HK-2 (cell line): ENCODE measurements around the gene PPP1R15B.
"Not testable (repeated sequence)": the region's sequence is repeated elsewhere in the genome, so short reads cannot be mapped to it uniquely, and the experiment has no call there.

Source experiments
- DNase-seq: peaks from one replicate; pipeline ENCODE4 v3.0.0-alpha.2; 2018; ENCODE audit not compliant: unreplicated experiment

PPP1R15B gene

DNA sequence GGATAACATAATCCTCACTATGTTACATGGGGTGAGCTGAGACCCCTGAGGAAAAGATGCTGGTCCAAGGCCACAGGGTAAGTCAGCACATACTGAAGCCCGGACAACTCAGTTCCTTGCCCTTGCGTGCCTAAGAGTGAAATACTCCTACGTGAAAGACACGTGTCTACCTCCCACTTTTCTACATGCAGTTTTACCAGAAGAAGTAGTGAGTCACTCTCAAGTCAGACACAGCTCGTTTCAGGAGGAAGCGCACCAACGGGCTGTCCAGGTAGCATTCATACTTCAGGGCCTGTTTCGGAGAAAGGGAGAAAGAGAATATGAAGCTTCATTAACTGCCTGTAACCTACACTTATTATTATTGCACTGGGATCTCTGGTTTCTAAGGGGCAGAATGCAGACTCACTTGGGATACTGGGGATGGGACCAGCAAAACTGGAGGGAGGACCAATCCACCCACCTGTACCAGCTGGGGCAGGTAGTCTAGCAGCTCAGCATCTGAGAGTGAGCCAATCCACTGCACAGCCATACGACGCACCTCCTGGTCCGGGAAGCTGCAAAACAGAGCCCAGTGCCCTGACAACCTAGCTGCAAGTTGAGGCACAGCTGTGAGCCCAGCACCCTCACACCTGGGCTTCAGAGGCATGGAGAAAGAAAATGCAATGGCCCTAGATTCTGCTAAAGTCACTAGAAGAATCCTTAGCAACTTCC lies 32.4 kb upstream of the PPP1R15B start:
- no peak for DNase-seq

GRCh38 chr1:204443260-204443619 lies 31.6 kb upstream of the PPP1R15B start:
- no peak for DNase-seq

- DNase-seq = no peak
Observed at GRCh38 chr1:204442376-204443259, 31.0 kb upstream of the PPP1R15B start.

GRCh38 chr1:204441558-204441957 lies 29.9 kb upstream of the PPP1R15B start:
- no peak for DNase-seq

DNA sequence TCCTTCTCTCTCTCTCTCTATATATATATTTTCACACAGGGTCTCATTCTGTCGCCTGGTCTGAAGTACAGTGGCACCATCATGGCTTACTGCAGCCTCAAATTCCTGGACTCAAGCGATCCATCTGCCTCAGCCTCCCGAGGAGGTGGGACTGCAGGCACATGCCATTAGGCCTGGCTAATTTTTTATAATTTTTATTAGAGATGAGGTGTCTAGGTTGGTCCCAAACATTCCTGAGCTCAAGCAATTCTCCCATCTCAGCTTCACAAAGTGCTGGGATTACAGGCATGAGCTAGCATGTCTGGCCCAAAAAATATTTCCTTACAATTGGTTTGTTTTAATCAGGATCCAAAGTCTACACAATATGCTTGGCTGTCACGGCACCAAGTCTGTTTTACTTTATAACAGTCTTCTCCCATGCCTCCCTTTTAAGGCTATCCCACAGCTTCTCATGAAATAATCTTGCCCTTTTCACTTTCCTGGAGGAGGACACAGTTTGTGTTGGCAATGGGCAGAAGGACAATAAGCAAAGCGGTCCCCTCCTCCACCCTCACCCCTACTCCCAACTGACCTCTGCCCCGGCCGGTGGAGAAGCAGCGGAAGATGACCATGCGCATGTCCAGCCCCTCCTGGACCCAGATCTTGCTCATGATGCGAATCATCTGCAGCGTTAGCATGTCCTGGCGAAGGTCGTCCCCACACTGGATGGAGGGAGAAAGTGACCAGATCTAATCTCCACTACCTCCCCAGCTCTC lies 28.2 kb upstream of the PPP1R15B start:
- no peak for DNase-seq

GRCh38 chr1:204438628-204439027 lies 27.0 kb upstream of the PPP1R15B start:
- DNase-seq = peak; percentile 83

GRCh38 chr1:204437796-204438570 lies 26.4 kb upstream of the PPP1R15B start:
- DNase-seq = no peak

DNA sequence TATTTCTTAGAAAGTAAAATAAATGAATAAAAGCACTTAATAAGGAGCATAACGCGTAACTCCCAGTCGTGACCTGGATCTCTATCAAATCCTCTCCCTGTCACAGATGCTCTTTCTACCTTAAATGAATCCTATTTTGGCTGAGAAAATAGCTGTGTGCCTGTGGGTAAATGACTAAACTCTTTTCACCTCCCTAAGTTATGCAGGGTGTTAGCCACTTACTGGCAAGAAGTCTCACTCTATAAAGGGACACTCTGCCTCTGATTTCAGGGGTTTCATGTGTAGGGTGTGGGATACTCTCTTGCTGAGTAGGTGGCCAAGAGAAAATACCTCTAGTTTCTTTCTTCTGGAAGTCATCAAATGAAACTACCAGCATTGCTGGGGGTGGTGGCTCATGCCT lies 24.3 kb upstream of the PPP1R15B start:
- DNase-seq = no peak

- DNase-seq = no peak
Observed at GRCh38 chr1:204435381-204435831, 23.8 kb upstream of the PPP1R15B start.

- no peak for DNase-seq
Observed at GRCh38 chr1:204434116-204434755, 22.6 kb upstream of the PPP1R15B start.

DNA sequence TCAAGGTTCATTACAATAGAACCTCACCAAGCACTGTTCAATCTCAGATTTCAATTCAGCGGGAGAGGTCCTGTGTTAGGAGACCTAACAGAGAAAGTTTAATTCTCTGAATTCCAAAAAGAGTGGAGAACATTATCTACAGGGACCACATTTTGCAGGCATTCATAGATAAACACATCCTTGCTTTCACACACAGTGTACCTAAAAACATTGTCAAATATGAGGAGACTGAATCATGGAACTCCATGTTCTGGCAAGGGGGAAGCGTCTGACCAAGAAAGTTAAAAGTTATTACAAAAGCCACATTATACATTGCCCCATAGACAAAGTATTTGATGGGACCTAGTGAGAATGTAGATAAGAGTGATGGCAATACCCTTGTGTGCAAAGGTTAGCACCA lies 21.1 kb upstream of the PPP1R15B start:
- DNase-seq = no peak

DNA sequence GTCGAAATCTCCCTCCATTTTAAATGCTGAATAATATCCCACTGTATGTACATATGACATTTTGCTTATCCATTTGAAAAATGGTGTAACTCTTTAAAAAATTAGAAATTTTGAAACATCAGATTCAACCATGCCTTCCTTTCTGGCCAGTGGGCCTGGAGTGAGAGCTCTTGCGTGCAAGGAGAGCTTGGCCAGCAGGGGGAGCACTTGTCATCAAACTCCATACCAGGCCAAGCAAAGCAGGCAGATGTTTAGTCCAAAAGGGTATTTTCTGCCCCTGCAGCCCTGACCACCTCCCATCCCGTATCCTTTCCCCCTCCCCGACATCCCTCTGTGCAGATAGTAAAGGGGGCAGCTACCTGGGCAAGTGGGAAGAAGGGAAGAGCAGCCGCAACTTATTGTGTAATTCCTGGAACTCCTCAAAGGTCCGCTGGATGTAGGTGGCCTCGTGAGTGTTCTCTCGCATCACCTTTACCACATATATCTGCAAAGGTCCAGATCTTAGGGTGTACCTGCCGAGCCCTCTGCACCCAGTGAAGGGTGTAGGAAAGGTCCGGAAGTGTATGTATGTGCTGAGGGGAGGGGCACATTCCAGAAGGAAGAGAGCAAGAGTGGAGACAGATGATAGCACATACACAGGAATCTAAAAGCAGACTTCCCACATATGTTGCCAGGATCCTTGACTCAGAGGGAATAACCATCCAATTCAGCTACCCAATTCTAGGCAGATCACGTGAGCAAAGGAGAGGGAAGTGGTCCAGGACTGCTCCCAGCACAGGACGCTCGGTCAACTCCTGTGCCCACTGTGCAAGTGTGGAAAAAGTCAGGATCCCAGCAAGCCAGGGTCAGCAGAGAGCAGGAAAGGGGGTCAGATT lies 19.9 kb upstream of the PPP1R15B start:
- peak; percentile 77 for DNase-seq

DNA sequence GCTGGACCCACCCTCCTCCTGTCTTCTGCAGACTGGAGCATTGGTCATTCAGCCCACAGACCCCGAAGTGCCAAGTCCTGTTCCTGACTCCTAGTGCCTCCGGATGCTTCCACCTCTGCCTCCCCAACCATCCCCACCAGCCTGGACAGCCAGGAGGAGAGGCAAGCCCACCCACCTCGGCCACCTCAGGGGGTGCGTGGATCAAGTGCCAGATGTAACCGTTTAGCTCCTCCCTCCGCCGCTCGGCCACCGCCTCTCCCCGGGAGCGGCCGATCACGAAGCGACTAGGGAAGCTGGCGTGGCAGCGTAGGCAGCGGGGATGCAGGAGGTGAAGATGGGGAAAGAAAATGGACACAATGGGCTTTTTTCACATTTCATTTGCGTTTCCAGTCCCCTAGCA lies 18.1 kb upstream of the PPP1R15B start:
- no peak for DNase-seq

- DNase-seq = no peak
Observed at GRCh38 chr1:204426971-204427701, 15.5 kb upstream of the PPP1R15B start.

DNA sequence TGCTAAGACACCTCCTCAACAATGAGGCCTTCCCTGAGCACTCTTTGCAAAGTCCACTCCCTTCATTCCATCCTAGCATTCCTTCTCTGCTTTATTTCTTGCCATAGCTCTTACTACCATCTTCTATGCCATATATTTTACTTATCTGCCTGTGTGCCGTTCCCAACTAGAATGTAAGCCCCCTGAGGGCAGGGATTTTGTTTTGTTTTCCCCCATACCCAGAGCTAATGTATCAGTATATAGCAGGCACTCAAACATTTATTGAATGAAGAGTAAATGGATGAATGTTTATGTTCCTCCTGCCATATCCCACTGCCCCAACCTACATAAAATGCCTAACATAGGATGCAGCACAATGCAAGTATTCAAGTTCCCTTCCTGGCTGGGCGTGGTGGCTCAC lies 14.9 kb upstream of the PPP1R15B start:
- no peak for DNase-seq

DNA sequence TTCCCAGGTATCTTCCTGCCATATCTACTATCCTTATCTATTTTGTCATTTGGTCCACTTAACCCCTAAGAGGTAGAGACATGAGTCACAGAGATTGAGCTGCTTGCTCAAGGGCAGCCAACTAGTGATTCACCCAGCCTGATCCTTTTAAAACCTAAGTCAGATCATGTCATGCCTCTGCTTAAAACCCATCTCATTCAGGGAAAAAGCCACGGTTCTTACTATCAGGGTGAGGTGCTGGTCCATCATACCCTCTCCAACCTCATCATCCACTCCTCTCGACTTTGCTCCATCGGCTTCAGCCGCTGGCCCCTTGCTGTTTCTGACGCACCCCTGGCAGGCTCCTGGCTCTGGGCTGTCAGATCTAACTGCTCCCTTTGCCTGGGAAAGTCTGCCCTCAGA lies 14.4 kb upstream of the PPP1R15B start:
- no peak for DNase-seq

DNA sequence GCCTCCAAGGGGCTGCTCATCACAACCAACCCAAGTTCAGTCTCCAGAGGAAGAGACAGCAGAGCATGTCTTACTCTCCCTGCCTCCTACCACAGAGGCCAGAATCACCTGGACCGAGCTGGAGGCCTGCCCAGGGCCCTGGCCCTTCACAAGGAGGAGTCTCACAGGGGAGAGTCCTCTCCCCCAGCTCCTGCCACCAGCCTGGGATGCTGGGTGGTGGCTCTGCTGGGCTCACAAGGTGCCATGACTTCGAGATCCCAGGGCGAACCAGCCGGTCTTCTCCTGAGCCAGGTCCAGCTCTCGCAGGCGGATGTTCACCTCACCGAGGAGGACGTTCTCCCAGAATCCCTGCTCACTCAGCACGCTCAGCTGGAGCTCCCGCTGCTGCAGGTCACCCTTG lies 13.0 kb upstream of the PPP1R15B start:
- DNase-seq = no peak

GRCh38 chr1:204422061-204422705 lies 10.6 kb upstream of the PPP1R15B start:
- DNase-seq = not testable (repeated sequence)

- DNase-seq = no peak
Observed at GRCh38 chr1:204421441-204421840, 9.8 kb upstream of the PPP1R15B start.
